Measurements from ENCODE around the gene SPRED2.

SPRED2 gene

DNA sequence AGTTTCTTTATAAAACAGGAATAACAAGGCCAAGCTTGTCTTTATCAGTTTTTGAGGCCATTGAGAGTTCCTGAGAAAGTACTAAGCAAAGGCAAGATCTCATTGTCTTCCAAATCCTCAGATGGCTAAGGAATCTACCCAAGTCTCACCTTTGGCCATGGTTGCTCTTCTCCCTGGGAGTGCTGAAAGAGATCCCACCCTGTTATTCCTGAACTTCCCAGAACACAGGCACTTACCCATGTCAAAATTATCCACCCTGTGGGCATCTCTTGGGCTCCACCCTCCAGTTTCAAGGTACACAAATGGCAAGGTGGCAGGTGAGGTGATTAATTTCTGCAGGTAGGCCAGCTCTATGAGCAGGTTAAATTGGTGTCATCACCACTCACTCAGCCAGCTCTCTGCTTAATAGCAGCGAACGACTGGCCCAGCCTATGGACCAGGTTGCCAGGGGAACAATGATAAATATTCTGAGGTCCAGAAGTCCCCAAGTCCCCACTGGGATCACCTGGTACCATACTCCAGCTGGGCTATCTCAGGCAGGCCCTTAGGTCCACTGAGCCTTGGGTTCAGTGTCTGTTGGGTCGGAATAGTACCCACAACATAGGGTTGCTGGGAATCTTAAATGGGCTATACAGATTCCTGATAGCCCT is 2.3 kb upstream of the SPRED2 start:
- Histone ChIP-seq H4K20me1 (ENCODE audit: control insufficient read depth, insufficient read depth, low read depth, low read length) (peaks cover 5% of the 10 kb centered on the region), H3F3A (ENCODE audit: control insufficient read depth, insufficient read depth) (peaks cover 18% of the 10 kb centered on the region), H3K27ac (ENCODE audit: low read depth, low read length) (no peak overlapping the region), H3K9me3 (ENCODE audit: control insufficient read depth, insufficient read depth, low read length) (no peaks in the 10 kb centered on the region), H3K27me3 (ENCODE audit: control insufficient read depth, low read length) (peaks cover 24% of the 10 kb centered on the region), H3K79me2 (ENCODE audit: control insufficient read depth, low read length) (peaks cover 15% of the 10 kb centered on the region), H3K36me3 (ENCODE audit: control insufficient read depth, low read length) (peaks cover 5% of the 10 kb centered on the region), H3K4me2 (ENCODE audit: low read length) (peak overlapping the region; percentile 73), H3K4me1 (ENCODE audit: control insufficient read depth, low read length) (peaks cover 31% of the 10 kb centered on the region), H3K4me3 (ENCODE audit: low read length) (peak overlapping the region; percentile 75), H3K9me2 (replicated peaks; ENCODE audit: control insufficient read depth, low read length) (no peaks in the 10 kb centered on the region)
- TF ChIP-seq, protein P1, sequence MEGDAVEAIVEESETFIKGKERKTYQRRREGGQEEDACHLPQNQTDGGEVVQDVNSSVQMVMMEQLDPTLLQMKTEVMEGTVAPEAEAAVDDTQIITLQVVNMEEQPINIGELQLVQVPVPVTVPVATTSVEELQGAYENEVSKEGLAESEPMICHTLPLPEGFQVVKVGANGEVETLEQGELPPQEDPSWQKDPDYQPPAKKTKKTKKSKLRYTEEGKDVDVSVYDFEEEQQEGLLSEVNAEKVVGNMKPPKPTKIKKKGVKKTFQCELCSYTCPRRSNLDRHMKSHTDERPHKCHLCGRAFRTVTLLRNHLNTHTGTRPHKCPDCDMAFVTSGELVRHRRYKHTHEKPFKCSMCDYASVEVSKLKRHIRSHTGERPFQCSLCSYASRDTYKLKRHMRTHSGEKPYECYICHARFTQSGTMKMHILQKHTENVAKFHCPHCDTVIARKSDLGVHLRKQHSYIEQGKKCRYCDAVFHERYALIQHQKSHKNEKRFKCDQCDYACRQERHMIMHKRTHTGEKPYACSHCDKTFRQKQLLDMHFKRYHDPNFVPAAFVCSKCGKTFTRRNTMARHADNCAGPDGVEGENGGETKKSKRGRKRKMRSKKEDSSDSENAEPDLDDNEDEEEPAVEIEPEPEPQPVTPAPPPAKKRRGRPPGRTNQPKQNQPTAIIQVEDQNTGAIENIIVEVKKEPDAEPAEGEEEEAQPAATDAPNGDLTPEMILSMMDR (IDR thresholded peaks at IDR 0.05; ENCODE audit: low read depth, low read length, poor library complexity, severe bottlenecking) = no peak
- no peak for TF ChIP-seq EZH2phosphoT487 (IDR thresholded peaks at IDR 0.05; ENCODE audit: borderline replicate concordance, low read length)

GRCh38 chr2:65431421-65432226 is 775 bp downstream of the SPRED2 start:
- no peak for TF ChIP-seq EZH2phosphoT487 (IDR thresholded peaks at IDR 0.05; ENCODE audit: borderline replicate concordance, low read length)
- TF ChIP-seq, protein P1 (IDR thresholded peaks at IDR 0.05; ENCODE audit: low read depth, low read length, poor library complexity, severe bottlenecking) = no peak

DNA sequence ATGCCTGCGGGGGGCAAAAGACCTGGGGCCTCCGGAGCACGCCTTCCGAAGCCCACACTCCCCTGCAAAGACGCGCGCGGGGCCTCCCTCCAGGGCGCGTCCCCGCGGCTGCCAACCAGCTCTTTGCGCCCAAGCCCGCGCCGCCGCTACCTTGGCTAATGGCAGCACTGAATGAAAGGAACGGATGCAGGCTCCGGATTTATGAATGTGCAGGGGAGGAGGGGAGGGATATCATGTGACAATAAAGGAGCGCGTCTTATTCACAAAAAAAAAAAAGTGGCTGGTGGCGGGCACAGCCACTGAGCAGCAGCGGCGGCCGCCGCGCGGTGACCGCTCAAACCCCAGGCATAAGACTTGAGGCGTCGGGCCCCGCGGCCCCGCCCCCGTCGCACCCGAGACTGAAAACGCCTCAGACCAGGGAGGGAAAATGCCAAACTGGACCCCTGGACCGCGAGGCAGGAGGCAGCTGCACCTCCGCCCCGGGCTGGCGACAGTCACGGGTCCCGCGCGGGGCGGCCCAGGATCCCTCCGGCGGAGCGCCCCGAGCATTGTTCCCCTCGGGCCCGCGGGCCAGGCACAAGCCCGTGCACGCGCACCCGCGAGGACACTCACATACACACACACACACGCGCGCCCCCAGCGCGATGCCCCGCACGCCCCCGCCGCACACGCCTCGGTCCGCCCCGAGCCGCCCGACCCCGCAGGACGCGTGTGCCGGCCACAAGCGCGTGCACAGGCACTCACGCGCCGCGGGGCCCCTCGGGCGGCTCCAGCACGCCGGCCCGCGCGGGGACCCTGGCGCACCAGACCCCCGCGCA is 1.6 kb downstream of the SPRED2 start:
- peaks cover 53% of the 10 kb centered on the region for H3K79me2 ChIP-seq (ENCODE audit: control insufficient read depth, low read length)
- H3K4me1 ChIP-seq (ENCODE audit: control insufficient read depth, low read length) = peaks cover 24% of the 10 kb centered on the region
- H3K27ac ChIP-seq (ENCODE audit: low read depth, low read length) = no peak overlapping the region
- H3K27me3 ChIP-seq (ENCODE audit: control insufficient read depth, low read length) = peaks cover 23% of the 10 kb centered on the region
- peak overlapping the region; percentile 88 for H3K4me2 ChIP-seq (ENCODE audit: low read length)
- TF ChIP-seq, protein P1 (IDR thresholded peaks at IDR 0.05; ENCODE audit: low read depth, low read length, poor library complexity, severe bottlenecking) = no peak
- no peak for TF ChIP-seq EZH2phosphoT487 (IDR thresholded peaks at IDR 0.05; ENCODE audit: borderline replicate concordance, low read length)
- H3K9me3 ChIP-seq (ENCODE audit: control insufficient read depth, insufficient read depth, low read length) = no peaks in the 10 kb centered on the region
- H3K4me3 ChIP-seq (ENCODE audit: low read length) = peak overlapping the region; percentile 91
- H4K20me1 ChIP-seq (ENCODE audit: control insufficient read depth, insufficient read depth, low read depth, low read length) = peaks cover 11% of the 10 kb centered on the region
- peaks cover 7% of the 10 kb centered on the region for H3K36me3 ChIP-seq (ENCODE audit: control insufficient read depth, low read length)
- no peaks in the 10 kb centered on the region for H3K9me2 ChIP-seq (replicated peaks; ENCODE audit: control insufficient read depth, low read length)
- peaks cover 14% of the 10 kb centered on the region for H3F3A ChIP-seq (ENCODE audit: control insufficient read depth, insufficient read depth)

More at GRCh38 chr2:65431421-65432226, 775 bp downstream of the SPRED2 start:
- H3K36me3 ChIP-seq (ENCODE audit: control insufficient read depth, low read length) = peaks cover 7% of the 10 kb centered on the region
- H3K9me2 ChIP-seq (replicated peaks; ENCODE audit: control insufficient read depth, low read length) = no peaks in the 10 kb centered on the region
- H3F3A ChIP-seq (ENCODE audit: control insufficient read depth, insufficient read depth) = peaks cover 14% of the 10 kb centered on the region
- peaks cover 45% of the 10 kb centered on the region for H3K79me2 ChIP-seq (ENCODE audit: control insufficient read depth, low read length)
- peak overlapping the region; percentile 91 for H3K4me3 ChIP-seq (ENCODE audit: low read length)
- peaks cover 11% of the 10 kb centered on the region for H4K20me1 ChIP-seq (ENCODE audit: control insufficient read depth, insufficient read depth, low read depth, low read length)
- peak overlapping the region; percentile 72 for H3K27ac ChIP-seq (ENCODE audit: low read depth, low read length)
- peaks cover 25% of the 10 kb centered on the region for H3K4me1 ChIP-seq (ENCODE audit: control insufficient read depth, low read length)
- H3K27me3 ChIP-seq (ENCODE audit: control insufficient read depth, low read length) = peaks cover 23% of the 10 kb centered on the region
- H3K9me3 ChIP-seq (ENCODE audit: control insufficient read depth, insufficient read depth, low read length) = no peaks in the 10 kb centered on the region
- peak overlapping the region; percentile 88 for H3K4me2 ChIP-seq (ENCODE audit: low read length)
